Endometrial microvascular endothelial cells (primary cell): ENCODE data around the gene MX1. TPM values are rescaled to one million over a fixed set of nuclear protein-coding genes. Genes with fewer than 3 reads are reported as not detected.

Experiments
- in situ Hi-C: cut with HindIII; loops from 2 replicates; pipeline ENCODE4 v1.10.0; 2017; ENCODE audit warnings: low sequenced_read_pairs, low pct_unique_long_range_greater_than_20kb; ENCODE audit errors: inconsistent ontology term
- total RNA-seq: library from RNA; depleted of rRNA; stranded (reverse); fragments of >200 nt; gene quantifications from one replicate; pipeline ENCODE4 v1.2.3, GENCODE V29; 2015; ENCODE audit errors: inconsistent ontology term

MX1 gene
- total RNA-seq, 1 donor from 2014 or later, result 115 TPM

- in situ Hi-C loops, result no loop called here
Measured at GRCh38 chr21:41480086-41480690, 54.1 kb downstream of the MX1 start.

DNA sequence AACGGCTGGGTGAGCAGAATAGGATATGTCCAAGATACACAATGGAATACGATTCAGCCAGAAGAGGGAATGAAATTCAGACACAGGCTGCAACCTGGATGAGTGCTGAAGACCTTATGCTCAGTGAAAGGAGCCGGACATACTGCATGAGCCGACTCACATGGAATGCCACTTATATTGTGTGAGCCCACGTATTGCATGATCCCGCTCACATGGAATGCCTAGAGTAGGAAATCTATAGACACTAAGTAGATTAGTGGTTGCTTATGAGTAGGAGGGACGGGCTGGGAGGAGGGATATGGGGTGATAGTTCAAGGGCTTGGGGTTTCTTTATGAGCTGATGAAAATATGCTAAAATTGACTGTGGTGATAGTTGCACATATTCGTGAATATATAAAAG is 55.2 kb downstream of the MX1 start:
- in situ Hi-C loops, result no loop called here

- in situ Hi-C loops, result no loop called here
Measured at GRCh38 chr21:41482301-41482700, 56.3 kb downstream of the MX1 start.

DNA sequence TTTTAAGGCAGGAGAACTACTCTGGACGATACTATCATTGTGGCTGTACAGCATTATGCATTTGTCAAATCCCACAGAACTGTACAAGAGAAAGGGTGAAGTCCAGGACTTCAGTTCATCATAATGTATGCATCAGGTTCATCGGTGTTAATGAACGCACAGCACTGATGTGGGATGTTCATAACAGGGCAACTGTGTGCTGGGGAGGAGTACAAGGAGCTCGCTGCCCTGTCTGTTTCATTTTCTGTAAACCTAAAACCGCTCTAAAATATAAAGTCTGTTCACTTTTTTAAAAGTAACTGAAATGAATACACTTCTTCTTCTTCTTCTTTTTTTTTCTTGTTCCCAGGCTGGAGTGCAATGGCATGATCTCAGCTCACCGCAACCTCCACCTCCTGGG is 56.9 kb downstream of the MX1 start:
- in situ Hi-C loops, result no loop called here

- in situ Hi-C loops, result no loop called here
Measured at GRCh38 chr21:41483415-41483814, 57.4 kb downstream of the MX1 start.

DNA sequence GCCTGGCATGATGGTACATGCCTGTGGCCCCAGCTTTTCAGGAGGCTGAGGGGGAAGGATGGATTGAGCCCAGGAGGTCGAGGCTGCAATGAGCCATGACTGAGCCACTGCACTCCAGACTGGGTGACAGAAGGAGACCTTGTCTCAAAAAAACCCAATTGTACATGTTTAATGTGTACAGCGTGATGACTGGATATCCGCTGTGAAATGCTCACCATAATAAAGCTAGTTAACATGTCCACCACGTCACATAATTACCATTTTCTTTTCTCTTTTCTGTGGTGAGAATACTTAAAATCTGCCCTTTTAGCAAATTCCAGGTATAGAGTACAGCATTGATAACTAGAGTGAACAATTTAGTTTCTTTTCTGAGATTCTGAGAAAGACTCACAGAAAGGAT is 57.9 kb downstream of the MX1 start:
- in situ Hi-C loops, result no loop called here

- in situ Hi-C loops, result no loop called here
Measured at GRCh38 chr21:41487082-41487481, 61.0 kb downstream of the MX1 start.

- in situ Hi-C loops, result no loop called here
Measured at GRCh38 chr21:41488080-41488479, 62.0 kb downstream of the MX1 start.

DNA sequence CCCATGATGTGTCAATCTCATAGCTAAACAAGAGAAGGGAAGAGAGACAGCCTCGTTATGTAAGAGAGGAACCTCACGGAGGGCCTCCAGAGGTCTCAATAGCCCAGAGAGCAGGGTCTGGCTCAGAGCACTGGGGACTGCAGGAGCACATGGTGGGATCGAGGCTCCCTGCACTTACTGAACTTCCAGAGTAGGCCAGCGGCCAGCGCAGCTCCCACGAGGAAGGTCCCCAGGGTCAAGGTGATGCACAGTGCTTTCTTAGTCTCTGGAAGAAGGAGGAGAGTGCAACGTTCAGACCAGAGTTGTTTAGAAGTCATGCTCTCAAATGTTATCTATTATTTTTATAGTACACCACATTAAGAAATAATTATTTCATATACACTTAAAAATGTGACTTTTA is 63.3 kb downstream of the MX1 start:
- in situ Hi-C loops, result no loop called here

DNA sequence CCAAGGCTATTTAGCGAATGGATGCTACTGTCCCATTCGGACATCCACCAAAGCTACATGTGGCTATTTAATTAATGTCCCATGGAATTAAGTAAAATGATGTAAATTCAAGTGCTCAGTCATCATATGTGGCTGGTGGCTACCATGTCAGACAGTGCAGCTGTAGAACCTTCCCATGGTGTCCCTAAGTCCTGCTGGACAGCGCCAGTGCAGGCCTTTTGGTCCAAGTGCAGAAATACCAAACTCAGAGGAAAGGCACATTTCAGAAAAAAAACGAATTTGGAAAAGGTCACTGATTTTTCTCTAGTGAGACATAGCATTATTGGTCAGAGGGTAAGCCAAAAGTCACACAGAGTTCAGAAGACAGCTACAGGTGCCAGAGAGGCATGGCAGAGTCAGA is 64.3 kb downstream of the MX1 start:
- in situ Hi-C loops, result no loop called here

DNA sequence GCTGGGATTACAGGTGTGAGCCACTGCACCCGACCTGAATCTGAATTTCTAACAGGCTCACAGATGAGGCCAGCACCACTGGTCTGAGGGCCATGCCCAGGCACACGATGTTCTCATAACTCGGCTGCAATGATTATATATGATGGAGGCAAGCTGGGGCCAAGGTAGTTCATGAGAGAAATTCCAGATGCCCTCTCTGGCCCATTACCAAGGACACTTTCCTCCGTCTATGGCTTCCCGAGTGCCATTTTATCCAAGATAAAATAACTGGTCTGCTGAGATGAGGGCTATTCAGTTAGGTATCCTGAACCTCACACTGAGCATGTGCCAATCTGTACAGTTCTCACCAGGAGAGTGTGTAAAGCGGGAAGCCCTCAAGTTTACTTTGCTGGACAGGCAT is 65.4 kb downstream of the MX1 start:
- in situ Hi-C loops, result no loop called here

DNA sequence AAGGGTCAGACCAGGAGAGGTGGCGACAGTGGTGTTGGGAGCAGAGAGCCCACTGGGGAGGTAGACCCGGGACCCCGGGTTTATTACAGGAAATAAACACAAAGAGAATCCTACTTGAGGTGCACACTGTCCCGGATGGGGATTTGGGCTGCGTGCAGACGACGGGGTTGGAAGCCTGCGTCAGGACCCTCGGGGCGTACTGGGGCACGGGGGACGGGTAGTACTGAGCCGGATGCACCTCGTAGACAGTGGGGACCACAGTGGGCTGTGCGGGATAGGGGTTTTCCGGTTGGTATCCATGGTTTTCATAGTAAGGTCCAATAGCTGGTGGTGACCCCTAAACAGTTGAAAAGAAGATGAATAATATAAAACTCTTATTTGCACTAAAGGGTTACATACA is 68.2 kb downstream of the MX1 start:
- in situ Hi-C loops, result no loop called here

DNA sequence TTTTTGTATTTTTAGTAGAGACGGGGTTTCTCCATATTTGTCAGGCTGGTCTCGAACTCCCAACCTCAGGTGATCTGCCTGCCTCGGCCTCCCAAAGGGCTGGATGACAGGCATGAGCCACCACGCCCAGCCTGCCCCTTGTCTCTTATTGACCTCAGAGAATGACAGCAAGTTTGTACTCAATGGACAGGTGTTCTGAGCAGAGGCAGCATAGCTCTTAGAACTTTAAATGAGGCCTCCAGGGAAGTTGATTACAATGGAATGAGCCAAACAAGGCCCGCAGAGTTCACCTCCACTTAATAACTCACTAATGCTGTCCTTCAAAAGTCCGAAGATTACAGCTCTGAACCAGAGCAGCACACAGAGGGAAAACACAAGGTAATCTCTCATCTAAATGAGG is 71.0 kb downstream of the MX1 start:
- in situ Hi-C loops, result no loop called here

DNA sequence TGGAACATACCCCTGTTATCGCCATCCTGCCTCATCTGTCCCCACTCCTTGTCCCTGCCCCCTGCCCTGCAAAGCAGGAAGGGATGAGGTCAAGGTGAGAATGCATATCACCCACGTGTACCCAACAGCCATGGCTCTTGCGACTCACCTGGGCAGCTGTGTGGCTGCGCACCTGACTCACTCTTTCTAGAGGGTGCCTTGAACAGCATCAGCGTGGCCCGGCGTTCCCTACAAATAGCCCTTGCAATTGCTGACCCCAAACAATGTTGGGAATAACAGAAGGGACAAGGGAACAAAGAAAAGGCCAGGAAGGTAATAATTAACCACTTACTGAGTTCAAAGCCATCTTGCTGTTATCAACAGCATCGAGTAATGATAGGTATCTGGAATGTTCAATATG is 71.7 kb downstream of the MX1 start:
- in situ Hi-C loops, result no loop called here

- in situ Hi-C loops, result no loop called here
Measured at GRCh38 chr21:41499920-41500319, 73.9 kb downstream of the MX1 start.

- in situ Hi-C loops, result no loop called here
Measured at GRCh38 chr21:41500363-41500762, 74.3 kb downstream of the MX1 start.

DNA sequence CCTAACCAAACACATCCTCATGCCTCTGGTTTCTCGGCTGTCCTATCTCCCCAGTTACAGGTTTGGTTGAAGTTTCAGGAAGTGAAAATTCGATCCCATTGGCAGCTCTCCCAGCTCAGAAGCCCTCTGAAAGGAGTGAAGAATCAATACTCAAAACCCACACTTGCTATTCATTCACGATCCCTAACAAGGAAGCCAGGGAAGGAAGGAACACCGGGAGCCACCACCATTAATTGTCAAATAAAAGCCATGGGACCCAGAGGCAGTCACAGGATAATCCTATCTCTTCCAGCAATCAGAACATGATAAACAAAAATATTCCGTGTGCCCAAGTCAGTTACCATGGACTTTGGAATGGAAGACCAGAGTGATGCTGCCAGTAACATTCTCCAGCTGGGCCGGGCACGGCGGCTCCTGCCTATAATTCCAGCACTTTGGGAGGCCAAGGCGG is 74.9 kb downstream of the MX1 start:
- in situ Hi-C loops, result no loop called here

GRCh38 chr21:41501919-41502318 is 75.9 kb downstream of the MX1 start:
- in situ Hi-C loops, result no loop called here

DNA sequence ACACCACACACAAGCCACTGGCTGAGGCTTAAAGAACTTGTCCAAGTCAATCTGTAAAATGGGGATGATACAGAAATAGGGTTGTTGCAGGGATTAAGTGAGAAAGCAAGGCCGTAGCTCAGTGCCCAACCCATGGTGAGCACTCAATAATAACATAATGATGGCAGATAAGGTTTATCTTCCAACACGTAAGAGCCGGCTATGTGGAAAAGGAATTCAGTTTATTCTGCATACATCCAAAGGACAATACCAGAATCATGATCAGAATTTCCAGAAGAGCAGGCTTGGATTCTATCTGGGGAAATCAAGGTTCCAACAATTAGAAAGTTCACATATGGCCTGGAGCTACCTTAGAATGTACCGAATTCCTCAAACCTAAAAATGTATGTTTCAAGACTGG is 77.3 kb downstream of the MX1 start:
- in situ Hi-C loops, result no loop called here

DNA sequence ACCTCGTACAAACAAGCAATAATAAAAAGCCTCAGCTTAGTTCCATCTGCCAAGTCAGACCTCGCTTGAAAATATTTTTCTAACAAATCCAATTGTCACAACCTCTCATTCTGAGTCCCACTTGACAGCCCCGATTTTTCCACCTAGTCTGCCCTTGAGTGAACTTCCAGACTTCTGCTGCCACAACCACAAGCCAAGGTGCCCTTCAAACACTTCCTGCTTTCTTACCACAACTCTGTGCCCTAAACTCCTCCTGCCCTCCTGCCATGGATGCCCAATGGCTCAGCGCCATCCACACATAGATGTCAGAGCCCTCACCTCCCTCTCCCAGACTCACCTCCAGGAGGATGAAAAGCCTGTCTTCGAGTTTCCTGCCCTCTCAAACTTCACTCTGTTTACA is 78.0 kb downstream of the MX1 start:
- in situ Hi-C loops, result no loop called here

DNA sequence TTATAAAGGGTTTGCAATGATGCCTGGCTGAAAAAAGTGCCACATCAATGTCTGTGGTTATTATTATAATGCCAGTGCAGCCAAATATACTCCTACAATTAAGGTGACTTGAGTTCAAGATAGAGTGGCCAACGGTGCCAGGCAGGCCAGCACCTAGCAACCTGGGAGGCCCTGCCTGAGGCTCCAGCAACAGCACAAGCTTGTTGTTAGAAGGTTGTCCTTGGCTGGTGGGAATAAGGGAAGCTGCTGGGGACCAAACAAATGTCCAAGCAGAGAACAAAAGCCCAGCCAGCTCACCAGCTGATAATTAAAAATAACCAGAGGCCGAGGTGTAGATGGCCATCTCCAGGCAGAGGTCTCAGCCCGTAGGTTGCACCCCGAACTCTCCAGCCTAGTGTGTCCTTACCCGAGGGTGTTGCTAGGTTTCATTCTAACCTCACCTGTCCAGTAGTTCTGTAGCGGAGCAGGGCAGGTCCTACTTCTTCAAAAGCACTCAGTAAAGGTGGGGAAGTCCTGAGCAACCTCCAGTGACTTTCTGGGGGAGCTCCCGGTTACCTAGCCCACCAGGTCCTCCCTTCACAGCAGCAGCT is 80.1 kb downstream of the MX1 start:
- in situ Hi-C loops, result no loop called here
